Upper lobe of left lung (tissue), 6 donors: ENCODE data around the gene EIF4E1B. TPM values are rescaled to one million over a fixed set of nuclear protein-coding genes. Genes with fewer than 3 reads are reported as not detected.
A peak's percentile ranks its signal among the peaks of the same experiment; 100 is the strongest.

Experiments
- ATAC-seq, 2 donors: fragments of 200-7000 bp; cut with Tn5 transposase; one replicate each; pipeline ENCODE4 v1.9.1; 2022; ENCODE audit warnings: mild to moderate bottlenecking in 2 of 2, moderate library complexity in 2 of 2; ENCODE audit not compliant: low FRiP score in 2 of 2
- DNase-seq, 2 donors: peaks; one replicate each; pipeline ENCODE4 v3.0.0-alpha.2; 2019 to 2020
- H3K27ac ChIP-seq, 4 donors: fragments of 200-600 bp; sonication (generic); one replicate each; pipeline ENCODE4 v1.5.1; 2016 to 2019
- H3K27me3 ChIP-seq, 4 donors: fragments of 200-600 bp; sonication (generic); one replicate each; pipeline ENCODE4 v1.5.1; 2017 to 2019
- H3K36me3 ChIP-seq, 4 donors: fragments of 200-600 bp; sonication (generic); one replicate each; pipeline ENCODE4 v1.5.1; 2016 to 2019
- H3K4me1 ChIP-seq, 4 donors: fragments of 200-600 bp; sonication (generic); one replicate each; pipeline ENCODE4 v1.5.1; 2018 to 2019
- H3K4me3 ChIP-seq, 4 donors: fragments of 200-600 bp; sonication (generic); one replicate each; pipeline ENCODE4 v1.5.1; 2017 to 2019; ENCODE audit warnings: mild to moderate bottlenecking in 2 of 4, moderate library complexity in 1 of 4
- H3K9me3 ChIP-seq, 4 donors: fragments of 200-600 bp; sonication (generic); one replicate each; pipeline ENCODE4 v1.5.1; 2018 to 2019
- CTCF ChIP-seq, 6 experiments: fragments of 450-650 bp in 4 of 6; fragments of 200-600 bp in 2 of 6; sonication (generic) in 2 of 6; IDR thresholded peaks; one replicate each; pipeline ENCODE4 v1.5.1; 2016 to 2019; ENCODE audit warnings: antibody characterized with exemption in 6 of 6
- EP300 ChIP-seq, 4 donors: sonication (generic); formaldehyde crosslinking; IDR thresholded peaks; one replicate each; pipeline ENCODE4 v1.5.1; 2017; ENCODE audit warnings: antibody characterized with exemption in 4 of 4, control low read depth in 2 of 4
- POLR2A ChIP-seq, 4 donors: fragments of 450-650 bp; IDR thresholded peaks; one replicate each; pipeline ENCODE4 v1.5.1; 2016 to 2017; ENCODE audit warnings: antibody characterized with exemption in 4 of 4, mild to moderate bottlenecking in 2 of 4
- POLR2AphosphoS5 ChIP-seq, 2 donors: sonication (generic); formaldehyde crosslinking; IDR thresholded peaks; one replicate each; pipeline ENCODE4 v1.5.1; 2017; ENCODE audit warnings: antibody characterized with exemption in 2 of 2
- WGBS, 2 donors: methylation state at CpG; one replicate each; pipeline ENCODE4 v1.1.5; 2017 to 2018; 5-methylcytosine and 5-hydroxymethylcytosine counted together
- total RNA-seq, 6 donors: library from RNA; depleted of rRNA in 4 of 6; stranded (reverse); fragments of >200 nt in 4 of 6; gene quantifications; one replicate each; pipeline versions ENCODE4 v1.1.0 to v1.2.1, GENCODE V29; 2016 to 2021
- donor health status: DM: no; HTN: no; CAD: no; lungs with moderate emphysema.
- donor health status: DM: no; HTN: yes; CAD: no; lungs with severe emphysema.

The EIF4E1B gene
- total RNA-seq, 6 donors from 2014 or later = not detected

- Histone ChIP-seq H3K27ac (no peak overlapping the region), H3K4me1 (peaks cover 0 to 12% (median 6%) of the 10 kb centered on the region in 4 donors), H3K36me3 (no peaks in the 10 kb centered on the region), H3K4me3 (no peak overlapping the region), H3K27me3 (no peaks in the 10 kb centered on the region), H3K9me3 (peaks cover 0 to 9% (median 0%) of the 10 kb centered on the region in 4 donors)
- DNase-seq = no peak
- TF ChIP-seq EP300 (IDR thresholded peaks at IDR 0.05) = no peak
- no peak for TF ChIP-seq POLR2A (IDR thresholded peaks at IDR 0.05)
- TF ChIP-seq CTCF (IDR thresholded peaks at IDR 0.05) = no peak
- TF ChIP-seq POLR2AphosphoS5 (IDR thresholded peaks at IDR 0.05) = no peak
- no peak for ATAC-seq
- 82 to 89% methylated on average over 6 to 7 of the region's 7 CpGs for WGBS, 2 donors
These were observed 60.4 kb downstream of the EIF4E1B start for GRCh38 chr5:176690911-176691310.

DNA sequence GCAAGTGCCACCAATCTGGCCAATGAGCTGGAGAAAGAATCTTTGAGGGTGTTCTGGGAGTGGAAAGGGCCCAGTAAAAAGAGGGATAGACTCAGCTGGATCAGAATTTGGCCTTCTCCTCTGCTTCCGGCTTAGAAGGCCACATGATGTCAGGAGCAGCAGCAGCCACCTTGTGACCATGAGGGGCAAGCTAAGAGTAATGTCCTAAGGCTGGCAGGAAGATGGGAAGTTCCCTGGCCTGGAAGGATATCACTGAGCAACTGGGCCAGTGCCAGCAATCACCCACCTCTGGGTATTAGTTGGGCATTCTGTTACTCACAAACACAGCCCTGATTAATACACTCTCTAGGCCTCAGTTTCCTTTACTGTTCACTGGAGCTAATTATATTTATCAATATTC lies 61.0 kb downstream of the EIF4E1B start:
- DNase-seq (no peak), ATAC-seq (no peak)
- Histone ChIP-seq H3K4me3 (no peak overlapping the region), H3K27me3 (no peaks in the 10 kb centered on the region), H3K9me3 (peaks cover 0 to 9% (median 0%) of the 10 kb centered on the region in 4 donors), H3K36me3 (no peaks in the 10 kb centered on the region), H3K27ac (no peak overlapping the region), H3K4me1 (peaks cover 0 to 12% (median 6%) of the 10 kb centered on the region in 4 donors)
- TF ChIP-seq POLR2AphosphoS5 (IDR thresholded peaks at IDR 0.05) (no peak), POLR2A (IDR thresholded peaks at IDR 0.05) (no peak), CTCF (IDR thresholded peaks at IDR 0.05) (no peak), EP300 (IDR thresholded peaks at IDR 0.05) (no peak)
- 100% methylated on average over 1 of the region's 1 CpG for WGBS, 2 donors

DNA sequence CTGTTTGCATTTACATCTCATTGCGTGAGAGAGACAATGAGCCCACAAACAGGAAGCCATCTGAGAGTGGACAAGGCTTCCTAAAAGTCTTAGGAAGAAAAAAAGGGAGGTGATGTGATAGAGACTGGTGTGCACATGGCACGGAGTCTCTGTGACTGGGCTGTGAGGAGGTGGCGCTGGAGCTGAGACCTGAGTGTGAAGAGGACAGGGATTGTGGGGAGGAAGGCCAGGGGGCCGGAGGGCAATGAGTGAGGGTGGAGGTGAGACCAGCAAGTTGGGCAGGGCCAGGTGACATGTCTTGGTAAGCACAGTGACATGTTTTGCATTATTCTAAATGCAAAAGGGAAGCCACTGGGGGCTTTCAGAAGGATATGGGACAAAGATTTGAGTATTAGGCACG lies 61.9 kb downstream of the EIF4E1B start:
- Histone ChIP-seq H3K4me1 (peaks cover 0 to 12% (median 6%) of the 10 kb centered on the region in 4 donors), H3K9me3 (peaks cover 0 to 9% (median 0%) of the 10 kb centered on the region in 4 donors), H3K27ac (no peak overlapping the region), H3K27me3 (no peaks in the 10 kb centered on the region), H3K36me3 (no peaks in the 10 kb centered on the region), H3K4me3 (no peak overlapping the region)
- no peak for TF ChIP-seq POLR2AphosphoS5 (IDR thresholded peaks at IDR 0.05)
- no peak for DNase-seq
- ATAC-seq = no peak
- WGBS, 2 donors = 54 to 60% methylated on average over 5 of the region's 5 CpGs

DNA sequence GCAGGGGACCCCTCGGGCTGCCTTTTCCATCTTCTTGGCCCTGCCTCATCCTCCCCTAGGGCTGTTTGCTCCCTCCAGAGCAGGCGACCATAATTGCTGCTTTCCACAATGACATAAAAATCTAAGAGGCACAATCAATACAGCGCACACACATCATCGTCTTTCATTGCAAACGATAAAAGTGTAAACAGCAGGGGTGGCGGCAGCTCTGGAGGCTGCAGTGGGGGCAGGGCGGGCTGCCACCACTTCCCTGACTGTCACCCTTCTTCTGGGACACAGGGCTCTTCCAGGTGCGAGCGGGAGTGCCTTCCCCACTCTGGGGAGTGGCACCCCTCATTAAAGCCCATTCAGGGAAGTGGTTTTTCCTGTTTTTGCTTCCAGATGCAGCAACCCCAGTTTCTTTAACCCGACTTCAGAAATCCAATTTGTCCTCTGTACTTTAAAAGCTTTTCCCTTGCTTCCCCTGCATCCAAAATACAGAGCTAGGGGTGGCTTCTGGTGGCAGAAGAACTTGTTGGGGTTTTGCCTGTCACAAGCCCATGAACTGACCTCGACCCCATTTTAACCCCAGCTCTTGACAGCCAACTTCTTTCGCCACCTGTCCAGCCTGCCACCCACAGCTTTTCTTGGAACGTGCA lies 62.5 kb downstream of the EIF4E1B start:
- peaks cover 0 to 2% (median 0%) of the 10 kb centered on the region in 4 donors for H3K9me3 ChIP-seq
- H3K27ac ChIP-seq = no peak overlapping the region
- no peak for TF ChIP-seq POLR2A (IDR thresholded peaks at IDR 0.05)
- H3K4me1 ChIP-seq = peaks cover 0 to 12% (median 6%) of the 10 kb centered on the region in 4 donors
- no peak overlapping the region for H3K4me3 ChIP-seq
- DNase-seq (no peak), ATAC-seq (no peak)
- H3K27me3 ChIP-seq = no peaks in the 10 kb centered on the region
- WGBS, 2 donors = 10 to 24% methylated on average over 13 of the region's 13 CpGs
- H3K36me3 ChIP-seq = no peaks in the 10 kb centered on the region

GRCh38 chr5:176693477-176693851 lies 63.0 kb downstream of the EIF4E1B start:
- DNase-seq (peak in 1 of 2 donors; percentile 44), ATAC-seq (peak in 1 of 2 donors; percentile 20)
- no peak overlapping the region for H3K27ac ChIP-seq
- no peak overlapping the region for H3K4me3 ChIP-seq
- no peaks in the 10 kb centered on the region for H3K36me3 ChIP-seq
- peaks cover 0 to 12% (median 6%) of the 10 kb centered on the region in 4 donors for H3K4me1 ChIP-seq
- no peak for TF ChIP-seq CTCF (IDR thresholded peaks at IDR 0.05)
- no peak for TF ChIP-seq POLR2AphosphoS5 (IDR thresholded peaks at IDR 0.05)
- TF ChIP-seq EP300 (IDR thresholded peaks at IDR 0.05) = no peak
- TF ChIP-seq POLR2A (IDR thresholded peaks at IDR 0.05) = no peak
- WGBS, 2 donors = 33 to 36% methylated on average over 13 of the region's 13 CpGs
- H3K27me3 ChIP-seq = no peaks in the 10 kb centered on the region
- no peaks in the 10 kb centered on the region for H3K9me3 ChIP-seq

DNA sequence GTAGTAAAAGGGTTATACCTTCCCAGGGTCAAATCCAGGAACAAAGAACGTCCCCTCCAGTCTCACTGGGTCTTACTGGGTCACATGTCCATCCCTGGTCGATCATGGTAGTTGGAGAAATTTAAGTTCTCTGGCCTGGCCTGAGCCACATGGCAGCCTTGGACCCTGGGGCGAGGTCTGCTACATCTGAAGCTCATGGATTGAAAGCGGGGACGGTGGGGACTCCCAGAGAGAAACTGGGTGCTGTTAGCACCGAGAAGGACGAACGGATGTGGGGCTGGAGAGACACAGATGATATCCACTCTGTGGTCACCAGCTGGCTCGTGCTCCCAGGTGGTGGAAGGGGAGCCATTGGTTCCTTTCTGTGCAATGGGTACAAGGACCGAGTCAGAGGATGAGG lies 63.7 kb downstream of the EIF4E1B start:
- H3K27ac ChIP-seq = no peak overlapping the region
- H3K4me3 ChIP-seq = no peak overlapping the region
- H3K9me3 ChIP-seq = no peaks in the 10 kb centered on the region
- TF ChIP-seq CTCF (IDR thresholded peaks at IDR 0.05) (no peak), POLR2A (IDR thresholded peaks at IDR 0.05) (no peak), POLR2AphosphoS5 (IDR thresholded peaks at IDR 0.05) (no peak), EP300 (IDR thresholded peaks at IDR 0.05) (no peak)
- DNase-seq = no peak
- H3K27me3 ChIP-seq = no peaks in the 10 kb centered on the region
- WGBS, 2 donors = 76 to 79% methylated on average over 9 to 10 of the region's 10 CpGs
- peaks cover 0 to 12% (median 6%) of the 10 kb centered on the region in 4 donors for H3K4me1 ChIP-seq
- ATAC-seq = no peak
- no peaks in the 10 kb centered on the region for H3K36me3 ChIP-seq
